GM21515 (cell line): ENCODE measurements around the gene TPK1.

Source experiments
- ATAC-seq: cut with Tn5 transposase; IDR thresholded peaks from one replicate; pipeline ENCODE4 v1.9.1; 2021; ENCODE audit not compliant: unreplicated experiment

The TPK1 gene

DNA sequence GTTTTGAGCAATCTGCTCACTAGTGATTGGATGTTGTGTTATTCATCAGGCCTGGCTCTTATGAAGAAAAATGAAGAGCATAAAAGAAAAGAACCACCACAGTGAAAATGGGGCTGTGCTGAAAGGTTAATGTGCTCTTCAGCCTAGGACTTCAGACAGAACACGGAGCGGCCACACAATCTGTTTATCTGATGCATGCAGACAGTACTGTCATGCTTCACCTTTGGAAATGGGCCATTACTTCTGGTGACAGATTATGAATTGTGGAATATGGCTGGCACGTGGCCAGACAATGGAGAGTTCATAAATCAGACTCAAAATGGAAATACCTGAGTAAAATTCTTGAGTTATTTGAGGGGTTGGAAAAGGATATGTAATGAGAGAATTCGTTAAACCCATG lies 346.3 kb downstream of the TPK1 start:
- ATAC-seq = no peak

DNA sequence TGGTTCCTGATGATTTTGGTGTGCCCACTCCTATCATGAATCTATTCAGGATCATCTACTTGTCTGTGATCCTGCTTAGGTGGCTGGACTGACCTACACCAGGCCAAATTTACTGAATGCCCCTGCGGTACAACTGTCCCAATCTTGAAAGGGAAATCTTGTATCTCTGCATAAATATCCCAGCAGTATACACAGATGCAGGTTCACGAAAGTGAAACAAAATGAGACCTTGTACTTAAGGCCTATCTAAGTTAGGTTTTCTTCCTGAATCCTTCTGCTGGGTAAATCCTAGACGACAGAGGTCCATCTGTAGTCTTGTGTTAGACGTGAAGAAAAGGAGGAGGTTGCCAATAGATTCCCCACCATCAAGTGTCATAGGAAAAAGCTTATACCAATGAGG lies 346.9 kb downstream of the TPK1 start:
- ATAC-seq = no peak

DNA sequence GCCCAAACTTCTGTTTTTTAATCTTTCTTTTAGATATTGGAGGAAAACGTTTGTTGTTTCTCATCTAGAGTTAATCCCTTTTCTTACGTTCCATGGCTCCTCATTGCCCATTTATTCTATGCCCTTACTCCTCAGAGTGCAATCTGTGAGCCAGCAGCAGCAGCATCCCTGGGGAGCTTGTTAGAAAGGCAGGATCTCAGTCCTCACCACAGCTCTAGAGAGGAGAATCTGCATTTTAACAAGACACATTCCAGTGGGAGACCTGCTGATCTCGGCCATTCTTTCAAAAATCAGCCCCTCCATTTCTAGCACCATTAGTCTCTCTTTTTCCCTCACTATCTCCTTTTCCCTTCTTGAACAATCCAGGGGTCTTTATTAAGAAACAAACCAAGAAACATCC lies 348.0 kb downstream of the TPK1 start:
- no peak for ATAC-seq

DNA sequence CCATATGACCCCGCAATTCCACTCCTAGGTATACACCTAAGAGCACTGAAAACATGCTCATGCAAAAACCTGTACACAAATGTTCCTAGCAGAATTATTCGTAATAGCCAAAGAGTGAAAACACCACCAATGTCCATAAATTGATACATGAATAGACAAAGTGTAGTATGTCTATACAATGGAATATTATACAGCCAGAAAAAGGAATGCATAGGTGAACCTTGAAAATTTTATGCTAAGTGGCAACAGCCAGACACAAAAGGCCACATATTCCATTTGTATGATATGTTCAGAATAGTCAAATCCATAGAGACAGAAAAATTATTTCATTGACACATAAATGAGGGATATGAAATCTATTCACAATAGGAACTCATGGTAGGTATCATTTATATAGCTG lies 351.4 kb downstream of the TPK1 start:
- ATAC-seq = no peak

DNA sequence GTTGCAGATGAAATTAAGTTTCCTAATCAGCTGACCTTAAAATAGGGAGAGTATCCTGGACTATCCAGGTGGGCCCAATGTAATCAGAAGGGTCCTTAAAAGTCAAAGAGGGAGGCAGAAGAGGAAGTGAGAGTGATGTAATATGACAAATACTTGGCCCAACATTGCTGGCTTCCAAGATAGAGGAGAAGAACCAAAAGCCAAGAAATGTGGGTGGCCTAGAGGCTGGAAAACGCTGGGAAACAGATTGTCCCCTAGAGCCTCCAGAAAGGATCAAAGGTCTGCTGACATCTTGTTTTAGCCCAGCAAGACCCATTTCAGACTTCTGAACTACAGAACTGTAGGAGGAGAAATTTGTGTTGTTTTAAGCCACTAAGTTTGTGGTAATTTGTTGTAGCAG lies 352.7 kb downstream of the TPK1 start:
- no peak for ATAC-seq

DNA sequence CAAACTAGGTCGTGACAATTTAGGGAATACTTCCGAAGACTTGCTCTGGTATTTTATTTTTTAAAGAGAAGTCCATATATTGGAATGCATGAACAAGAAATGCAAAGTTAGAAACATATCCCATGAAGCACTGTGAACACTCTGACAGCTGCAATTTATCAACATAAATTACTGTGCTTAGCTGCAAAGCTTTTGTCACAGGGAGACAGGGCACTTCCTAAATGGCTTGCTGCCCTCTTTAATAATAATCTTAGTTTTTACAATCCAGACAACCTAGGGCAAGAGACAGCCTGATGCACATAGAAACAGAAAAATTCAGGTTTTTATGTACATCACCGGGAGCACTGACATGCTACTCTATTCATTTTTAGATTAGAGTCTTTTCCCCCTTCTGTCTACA lies 354.0 kb downstream of the TPK1 start:
- ATAC-seq = no peak

DNA sequence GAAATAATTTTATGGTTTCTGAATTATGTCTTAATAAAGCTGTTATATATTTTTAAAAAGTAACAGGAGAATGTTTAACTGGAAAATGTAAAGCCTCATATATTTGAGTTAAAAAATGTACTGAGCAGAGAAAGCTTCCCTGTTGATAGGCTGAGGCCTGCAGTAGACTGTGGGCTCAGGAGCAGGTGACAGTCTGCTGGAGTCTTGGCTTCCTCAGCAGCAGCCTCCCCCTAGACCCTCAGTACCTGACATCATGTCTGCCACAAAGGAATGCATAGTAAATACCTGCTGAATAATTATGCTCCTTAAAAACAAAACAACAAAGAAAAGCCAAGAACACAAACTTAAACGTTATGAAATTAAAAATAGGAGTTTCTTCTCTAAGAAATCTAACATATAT lies 358.5 kb downstream of the TPK1 start:
- no peak for ATAC-seq

DNA sequence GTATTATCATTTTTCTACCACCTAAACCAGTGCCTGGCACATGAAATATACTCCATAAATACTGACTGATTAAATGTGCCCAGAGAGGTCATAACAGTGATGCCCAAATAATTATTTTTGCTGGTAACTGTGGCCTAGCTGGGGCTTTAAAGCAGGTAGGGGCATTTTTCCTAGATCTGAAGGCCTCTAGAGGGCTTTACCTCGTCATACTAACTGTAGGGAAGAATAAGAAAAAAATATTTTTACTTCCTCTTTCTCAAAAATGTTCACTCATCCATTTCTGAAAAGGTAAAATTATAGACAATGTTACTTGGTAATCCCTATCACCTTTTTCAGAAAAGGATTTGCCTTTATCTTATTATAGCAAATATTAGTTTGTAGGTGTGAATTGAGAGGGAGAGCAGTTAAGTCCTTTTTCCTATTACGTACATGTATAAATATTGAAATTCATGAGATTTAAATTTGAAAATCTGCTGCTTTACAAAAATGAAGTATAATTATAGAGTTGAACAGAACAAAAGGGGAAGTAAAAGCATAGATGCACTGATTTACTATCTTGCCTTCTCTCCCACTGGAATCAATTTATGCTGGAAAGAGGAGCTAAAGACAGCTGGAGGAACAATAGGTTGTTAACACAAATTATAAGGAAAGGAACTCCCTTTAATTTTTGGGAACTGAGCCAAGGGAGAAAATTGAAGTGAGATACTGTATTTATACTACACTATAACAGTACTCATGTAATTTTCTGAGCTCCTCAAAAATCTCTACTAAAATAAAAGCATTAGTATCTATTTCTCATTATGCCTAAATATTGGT lies 360.8 kb downstream of the TPK1 start:
- ATAC-seq = no peak

DNA sequence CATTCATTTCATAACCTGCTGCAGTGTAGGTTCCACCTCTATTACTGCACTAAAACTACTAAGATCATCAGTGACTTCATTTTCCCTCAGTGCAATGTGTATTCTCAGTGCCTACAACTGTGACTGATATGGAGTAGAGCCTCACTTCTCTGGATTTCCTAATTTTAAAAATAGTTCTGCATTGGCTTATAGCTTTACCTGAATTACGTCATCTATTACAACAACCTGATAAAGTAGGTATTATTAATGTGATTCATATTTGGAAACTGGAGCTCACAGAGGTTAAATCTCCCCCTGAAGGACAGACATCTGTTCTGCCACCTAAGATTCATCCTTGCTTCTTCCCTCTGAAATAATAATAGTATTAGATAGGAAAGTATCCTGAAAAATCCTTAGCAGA lies 361.5 kb downstream of the TPK1 start:
- no peak for ATAC-seq

DNA sequence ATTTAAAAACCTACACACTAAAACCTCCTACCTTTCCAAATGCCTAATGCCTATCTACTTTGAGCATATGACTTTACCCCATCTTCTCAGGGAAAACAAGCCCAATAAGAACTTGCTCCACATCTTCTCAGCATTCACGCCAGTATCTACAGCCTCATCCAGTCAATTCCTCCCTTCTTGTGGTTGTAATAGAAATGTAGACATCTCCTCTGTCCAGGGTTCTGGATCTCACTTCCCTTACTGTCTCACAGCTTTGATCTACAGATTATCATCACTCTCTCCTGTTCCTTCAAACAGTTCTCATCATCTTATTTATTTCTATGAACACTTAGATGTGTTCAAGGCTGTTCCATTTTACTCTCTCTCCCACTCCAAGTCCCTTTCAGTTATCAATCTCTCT lies 361.9 kb downstream of the TPK1 start:
- ATAC-seq = no peak

DNA sequence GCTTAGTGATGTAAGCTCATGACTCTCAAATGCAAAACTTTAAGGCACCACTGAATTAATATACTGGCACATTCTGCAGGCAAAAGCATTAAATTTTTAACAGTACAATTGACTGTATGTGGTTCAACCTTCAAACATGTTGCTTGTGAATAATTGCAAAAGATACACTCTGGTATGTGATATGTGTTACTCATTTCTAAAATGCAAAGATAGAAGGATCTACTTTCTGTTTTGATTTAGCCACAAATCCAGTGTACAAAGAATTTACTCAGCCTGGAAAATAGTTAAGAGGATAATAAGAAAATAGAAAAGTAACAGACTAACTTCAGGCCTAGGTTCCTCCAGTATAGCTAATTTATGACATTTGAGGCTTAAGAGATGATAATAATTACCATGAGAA lies 365.8 kb downstream of the TPK1 start:
- ATAC-seq = no peak

DNA sequence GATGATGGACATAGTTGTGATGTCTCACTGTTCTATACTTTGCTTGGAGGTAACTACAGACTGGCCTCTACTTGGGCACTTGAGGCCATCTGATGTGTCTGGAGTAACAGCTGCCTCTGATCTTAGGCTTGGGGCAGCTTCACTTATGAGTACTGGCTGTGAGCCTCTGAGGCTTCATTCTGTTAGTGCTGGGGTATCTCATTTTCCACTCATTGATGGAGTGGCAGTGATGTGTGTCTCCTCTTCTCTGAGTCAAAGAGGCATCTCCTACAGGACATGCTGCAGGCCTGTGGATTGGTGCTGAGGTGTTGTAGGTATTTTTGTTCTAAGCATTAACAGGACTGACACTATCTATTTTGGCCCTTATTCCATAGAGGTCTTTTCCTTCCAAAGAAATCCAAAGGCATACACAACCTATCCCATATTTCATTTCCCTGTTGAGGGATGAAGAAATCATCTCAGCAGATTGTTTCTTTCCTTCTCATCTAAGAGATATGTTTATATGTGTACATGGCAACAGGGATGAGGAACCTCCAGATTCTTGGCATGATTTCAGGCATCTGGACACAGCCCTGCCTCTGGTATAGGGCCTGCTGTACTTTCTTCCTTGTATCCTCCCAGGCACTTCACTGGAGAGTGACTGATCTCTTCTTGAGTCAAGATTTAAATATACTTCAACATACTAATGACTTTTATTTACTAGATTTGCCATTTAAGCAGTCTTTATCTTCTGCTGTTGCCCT lies 366.7 kb downstream of the TPK1 start:
- no peak for ATAC-seq

DNA sequence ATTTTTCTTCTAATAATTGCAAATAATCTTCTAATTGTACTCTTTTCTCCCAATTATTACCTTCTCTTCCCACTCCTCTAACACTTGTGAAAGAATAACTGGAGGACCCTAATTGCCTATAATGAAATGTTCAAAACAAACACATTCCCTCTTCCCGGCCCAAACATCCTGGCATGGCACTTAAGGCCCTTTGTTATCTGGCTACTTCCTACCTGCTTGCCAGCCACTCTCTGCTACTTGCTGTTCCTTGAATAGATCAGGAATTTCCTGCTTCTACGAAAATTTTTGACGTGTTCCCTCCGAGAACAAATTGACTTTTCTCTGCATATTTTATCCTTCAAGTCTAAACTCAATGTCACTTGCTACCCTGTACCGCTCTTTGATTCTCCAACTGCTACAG lies 376.2 kb downstream of the TPK1 start:
- no peak for ATAC-seq

DNA sequence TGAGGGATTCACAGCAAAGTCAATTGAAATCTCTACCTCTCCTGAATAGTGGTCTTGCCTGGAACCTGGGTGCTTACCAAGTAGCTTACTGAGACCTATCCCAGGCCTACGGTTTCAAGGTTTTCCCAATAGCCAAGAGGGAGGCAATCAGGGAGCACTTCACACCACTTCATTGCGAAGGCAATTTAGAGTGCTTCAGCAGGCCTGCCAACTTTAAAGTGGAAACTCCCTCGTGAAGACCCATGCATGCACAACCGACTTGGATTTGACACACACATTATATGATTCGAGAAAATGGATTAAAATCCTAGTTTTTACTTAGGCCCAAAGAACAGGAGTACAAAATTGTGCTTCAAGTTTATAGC lies 380.8 kb downstream of the TPK1 start:
- ATAC-seq = no peak

DNA sequence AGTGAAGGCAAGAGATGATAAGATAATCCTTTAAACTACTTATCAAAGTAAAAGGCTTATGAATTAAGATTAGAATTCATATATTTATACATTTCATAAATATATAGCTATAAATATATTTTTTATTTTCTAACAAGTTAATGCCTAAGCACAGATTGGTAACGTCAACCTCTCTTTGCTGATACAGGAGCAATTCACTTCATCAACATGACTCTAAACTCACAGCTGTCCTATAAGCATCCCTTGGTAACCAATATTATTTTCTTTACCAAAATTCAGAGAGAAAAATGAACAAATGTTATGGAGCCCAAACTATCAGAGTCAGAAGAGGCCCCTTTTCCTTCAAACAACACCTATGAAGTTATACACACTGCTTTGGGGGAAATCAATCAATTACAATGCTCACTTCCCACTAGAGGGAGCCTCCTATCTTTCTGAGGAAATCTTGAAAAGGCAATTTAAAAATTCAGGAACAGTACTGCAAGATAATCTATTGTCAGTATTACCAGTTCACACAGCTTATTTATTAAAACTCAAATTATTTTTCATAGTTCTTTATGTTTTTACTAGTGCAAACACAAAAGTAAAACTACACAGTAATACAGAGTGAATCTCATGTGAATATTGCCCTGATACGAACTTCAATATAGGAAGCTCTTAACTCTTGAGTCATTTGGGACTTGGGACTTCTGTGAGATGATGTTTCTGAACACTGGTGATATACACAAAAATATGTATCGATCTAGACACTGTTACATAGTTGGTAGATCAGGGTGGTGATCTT lies 381.4 kb downstream of the TPK1 start:
- ATAC-seq = no peak

DNA sequence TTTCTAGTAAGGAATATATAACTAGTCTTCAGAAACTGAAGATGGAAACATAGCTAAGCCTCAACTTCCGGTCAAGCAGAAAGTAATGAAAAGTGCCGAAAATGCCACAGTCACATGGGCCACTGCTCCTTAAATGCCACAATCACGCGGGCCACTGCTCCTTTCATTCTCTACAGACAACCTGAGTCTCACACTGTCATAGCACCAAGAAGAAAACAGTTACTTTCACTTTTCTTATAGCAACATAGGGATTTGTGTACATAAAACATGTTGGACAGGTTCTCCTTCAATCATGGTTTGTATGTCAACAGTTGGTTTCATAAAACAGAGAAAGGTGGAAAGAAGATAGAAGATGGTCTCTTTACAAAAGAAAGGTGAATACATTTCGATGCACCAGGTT lies 383.8 kb downstream of the TPK1 start:
- peak; percentile 42 for ATAC-seq

DNA sequence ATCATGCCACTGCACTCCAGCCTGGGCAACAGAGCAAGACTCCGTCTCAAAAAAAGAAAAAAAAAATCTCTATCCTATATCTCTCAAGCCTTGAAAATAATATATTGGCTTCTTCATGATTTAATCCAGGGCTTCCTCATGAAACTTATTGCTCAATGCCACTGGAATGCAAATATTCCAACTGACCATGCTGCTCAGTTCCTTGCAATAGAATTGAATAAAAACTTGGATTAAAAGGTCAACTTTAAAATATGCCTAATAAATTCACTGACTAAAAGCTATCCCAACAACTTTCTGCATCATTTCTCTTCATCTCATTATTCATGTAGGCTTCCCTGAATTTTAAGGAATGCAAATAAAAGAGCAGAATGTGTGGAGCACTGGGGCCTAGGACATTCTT lies 390.3 kb downstream of the TPK1 start:
- no peak for ATAC-seq

DNA sequence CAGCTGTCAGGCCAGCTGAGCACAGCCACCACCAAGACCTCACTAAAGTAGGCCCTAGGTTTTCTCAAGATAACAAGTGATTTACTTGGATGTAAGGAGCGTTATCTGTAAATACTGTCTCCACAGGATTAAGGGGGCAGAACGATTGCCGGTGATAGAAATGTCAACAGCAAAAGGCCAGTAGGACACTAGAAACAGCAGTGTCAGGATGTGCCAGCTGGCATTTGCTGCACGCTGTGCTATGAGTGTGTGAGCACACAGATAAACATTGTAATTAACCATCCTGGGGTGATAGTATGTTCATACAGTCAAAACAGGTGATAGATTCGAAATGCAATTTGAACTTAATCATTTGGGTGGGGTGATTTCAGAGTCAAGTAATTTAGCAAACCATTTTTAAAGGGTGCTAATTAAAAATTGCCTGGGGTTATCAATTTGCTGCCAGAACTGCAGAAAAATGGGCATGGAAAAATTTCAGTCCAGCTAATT lies 396.1 kb downstream of the TPK1 start:
- ATAC-seq = no peak

DNA sequence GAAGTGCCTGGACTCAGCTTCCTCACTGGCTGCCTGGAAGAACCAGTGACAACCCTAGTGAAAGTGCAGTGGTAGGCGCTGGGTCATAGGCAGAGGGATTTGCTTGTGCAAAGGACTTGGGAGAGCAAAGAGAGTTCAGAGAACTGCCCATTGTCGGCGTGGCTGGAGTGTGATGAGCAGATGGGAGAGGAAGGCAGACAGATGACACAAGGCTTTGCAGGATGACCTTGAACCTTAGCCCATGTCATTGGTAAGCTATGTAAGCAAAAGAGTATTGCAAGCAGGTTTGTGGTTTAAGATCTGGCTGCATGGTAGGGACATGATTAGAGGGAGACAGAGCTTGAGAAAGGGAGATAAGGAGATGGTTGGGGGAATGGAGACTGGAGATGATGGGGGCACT lies 397.1 kb downstream of the TPK1 start:
- ATAC-seq = no peak

DNA sequence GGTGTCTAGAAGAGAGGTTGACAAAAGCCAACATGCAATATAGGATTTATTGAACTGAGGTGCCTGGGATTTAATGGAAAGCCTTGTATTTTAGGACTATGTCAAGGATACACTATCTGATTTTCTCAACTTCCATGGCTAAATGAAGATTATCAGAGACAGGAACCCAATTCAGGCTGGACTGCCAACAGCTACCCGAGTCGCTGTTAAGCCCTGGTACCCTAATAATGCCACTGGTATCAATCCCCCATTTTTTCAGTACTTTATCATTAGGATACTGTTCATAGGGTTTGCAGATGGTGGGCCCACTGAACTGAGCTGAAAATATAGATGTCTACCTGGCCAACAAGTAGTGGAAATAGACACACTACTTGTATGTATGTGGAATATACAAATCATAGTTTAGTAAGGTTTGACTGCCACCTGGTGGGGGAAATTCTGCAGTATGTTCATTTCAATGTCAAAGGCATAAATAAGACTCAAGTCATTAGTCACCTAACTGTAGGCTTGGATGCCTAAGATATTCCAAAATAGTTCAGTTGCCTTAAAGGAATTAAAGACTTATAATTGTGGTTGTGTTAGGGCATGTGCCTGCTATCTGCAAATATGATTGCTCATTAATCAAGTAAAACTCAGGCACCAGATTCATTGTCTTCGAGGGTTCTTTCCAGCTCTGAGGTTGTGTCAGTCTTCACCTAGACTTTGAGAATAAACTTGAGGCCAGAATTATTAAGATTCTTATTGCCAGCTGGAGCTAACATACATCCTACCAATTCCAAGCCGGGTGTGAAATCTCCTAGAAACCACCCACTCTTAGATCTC lies 398.3 kb downstream of the TPK1 start:
- ATAC-seq = peak; percentile 69

DNA sequence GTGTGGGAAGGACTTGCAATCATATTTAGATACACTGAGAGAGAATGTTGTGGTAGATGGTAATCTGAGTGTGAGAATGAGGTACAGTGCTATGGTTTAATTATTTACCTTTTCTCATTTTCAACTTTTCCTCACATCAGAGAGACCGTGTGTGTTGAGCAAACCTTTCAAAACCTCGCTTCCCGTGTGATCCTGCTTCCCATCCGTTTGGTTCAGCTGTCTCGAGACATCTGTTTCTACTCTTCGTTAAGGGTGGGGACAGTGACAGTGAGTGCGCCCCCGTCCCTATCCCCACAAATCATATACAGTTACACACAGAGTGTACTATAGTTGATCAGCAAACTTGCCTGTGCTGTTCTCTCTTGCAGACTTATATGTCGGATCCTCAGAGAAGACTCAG lies 399.4 kb downstream of the TPK1 start:
- ATAC-seq = no peak
